Trophoblast cell (in vitro differentiated cells and primary cell): ENCODE results near the gene TARBP1.

ENCODE experiments used
- DNase-seq, 2 donors: peaks; one replicate each; pipeline ENCODE4 v3.0.0-alpha.2; 2016
- H2AFZ ChIP-seq: 2 replicates; pipeline ENCODE4 v1.6.1; 2013; ENCODE audit warnings: low read length, moderate library complexity, mild to moderate bottlenecking; ENCODE audit not compliant: insufficient read depth, poor library complexity
- H2AK5ac ChIP-seq: 2 replicates; pipeline ENCODE4 v1.6.1; 2013; ENCODE audit warnings: mild to moderate bottlenecking, low read length
- H2BK120ac ChIP-seq: 2 replicates; pipeline ENCODE4 v1.6.1; 2013; ENCODE audit warnings: low read length, mild to moderate bottlenecking, moderate library complexity; ENCODE audit not compliant: insufficient read depth, poor library complexity
- H2BK12ac ChIP-seq: 2 replicates; pipeline ENCODE4 v1.6.1; 2013; ENCODE audit warnings: mild to moderate bottlenecking, low read length, moderate library complexity
- H2BK5ac ChIP-seq: 2 replicates; pipeline ENCODE4 v1.6.1; 2013; ENCODE audit warnings: low read length, low read depth, moderate library complexity, mild to moderate bottlenecking; ENCODE audit not compliant: poor library complexity
- H3K14ac ChIP-seq: 2 replicates; pipeline ENCODE4 v1.6.1; 2013; ENCODE audit warnings: mild to moderate bottlenecking, low read length
- H3K18ac ChIP-seq: 2 replicates; pipeline ENCODE4 v1.6.1; 2013; ENCODE audit warnings: mild to moderate bottlenecking, low read length
- H3K23ac ChIP-seq: 2 replicates; pipeline ENCODE4 v1.6.1; 2013; ENCODE audit warnings: low read length
- H3K27ac ChIP-seq: 2 replicates; pipeline ENCODE4 v1.5.1; 2013; ENCODE audit warnings: low read depth, mild to moderate bottlenecking, inconsistent platforms, low read length, moderate library complexity
- H3K27me3 ChIP-seq: 2 replicates; pipeline ENCODE4 v1.6.1; 2013; ENCODE audit warnings: inconsistent platforms, mild to moderate bottlenecking, low read length, moderate library complexity; ENCODE audit not compliant: insufficient read depth
- H3K36me3 ChIP-seq, 2 experiments: 1 replicate in 1 of 2; 2 replicates in 1 of 2; pipeline ENCODE4 v1.6.1; 2013; ENCODE audit warnings: low read length in 2 of 2, mild to moderate bottlenecking in 2 of 2, moderate library complexity in 1 of 2; ENCODE audit not compliant: insufficient read depth in 2 of 2, control insufficient read depth in 1 of 2
- H3K4ac ChIP-seq: 2 replicates; pipeline ENCODE4 v1.6.1; 2013; ENCODE audit warnings: low read depth, mild to moderate bottlenecking, low read length, moderate library complexity
- H3K4me1 ChIP-seq, 2 experiments: 1 replicate in 1 of 2; 2 replicates in 1 of 2; pipeline ENCODE4 v1.6.1; 2013; ENCODE audit warnings: low read length in 2 of 2, mild to moderate bottlenecking in 2 of 2, moderate library complexity in 1 of 2; ENCODE audit not compliant: insufficient read depth in 2 of 2, control insufficient read depth in 1 of 2
- H3K4me2 ChIP-seq: 2 replicates; pipeline ENCODE4 v1.6.1; 2013; ENCODE audit warnings: inconsistent platforms, mild to moderate bottlenecking, low read length, moderate library complexity
- H3K4me3 ChIP-seq: 2 replicates; pipeline ENCODE4 v1.5.1; 2013; ENCODE audit warnings: mild to moderate bottlenecking, low read depth, low read length, inconsistent platforms
- H3K79me1 ChIP-seq: one replicate; pipeline ENCODE4 v1.6.1; 2013; ENCODE audit warnings: low read length
- H3K79me2 ChIP-seq: 2 replicates; pipeline ENCODE4 v1.6.1; 2013; ENCODE audit warnings: low read length, mild to moderate bottlenecking; ENCODE audit not compliant: control insufficient read depth, insufficient read depth, poor library complexity
- H3K9ac ChIP-seq: 2 replicates; pipeline ENCODE4 v1.6.1; 2013; ENCODE audit warnings: mild to moderate bottlenecking, low read length
- H3K9me3 ChIP-seq: 2 replicates; pipeline ENCODE4 v1.6.1; 2013; ENCODE audit warnings: low read depth, mild to moderate bottlenecking, control low read depth, inconsistent platforms, low read length; ENCODE audit not compliant: insufficient read depth
- H4K12ac ChIP-seq: 2 replicates; pipeline ENCODE4 v1.6.1; 2013; ENCODE audit warnings: low read depth, mild to moderate bottlenecking, low read length, moderate library complexity
- H4K8ac ChIP-seq: 2 replicates; pipeline ENCODE4 v1.6.1; 2013; ENCODE audit warnings: low read depth, mild to moderate bottlenecking, low read length, moderate library complexity
- H4K91ac ChIP-seq: one replicate; pipeline ENCODE4 v1.6.1; 2013; ENCODE audit warnings: low read depth, mild to moderate bottlenecking, low read length, moderate library complexity
- WGBS: extraction: QIAGEN DNeasy Blood & Tissue Kit; methylation state at CpG from one replicate; pipeline ENCODE4 v1.1.7; 2013; ENCODE audit warnings: missing lambda C conversion rate; ENCODE audit not compliant: insufficient read length, insufficient coverage; ENCODE audit errors: extremely low coverage; 5-methylcytosine and 5-hydroxymethylcytosine counted together

Gene TARBP1

DNA sequence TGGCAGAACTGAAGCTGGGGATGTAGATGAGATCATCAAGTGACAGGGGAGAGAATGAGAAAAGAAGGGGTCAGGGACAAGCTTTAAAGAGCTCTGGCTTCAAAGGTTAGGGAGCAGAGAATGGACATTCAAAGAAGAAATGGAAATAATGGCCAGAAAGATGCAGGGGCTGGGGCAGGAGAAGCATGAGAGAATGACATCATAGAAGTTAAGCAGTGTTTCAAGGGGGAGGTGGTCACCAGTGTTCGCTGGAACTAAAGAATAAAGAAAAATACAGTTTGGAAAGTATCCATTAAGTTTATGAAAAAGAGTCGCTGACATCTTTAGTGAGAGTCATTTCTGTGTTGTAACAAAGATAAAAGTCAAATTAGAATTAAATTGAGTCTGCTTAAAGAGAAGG, 44.3 kb downstream of the TARBP1 start:
- no peak for DNase-seq

DNA sequence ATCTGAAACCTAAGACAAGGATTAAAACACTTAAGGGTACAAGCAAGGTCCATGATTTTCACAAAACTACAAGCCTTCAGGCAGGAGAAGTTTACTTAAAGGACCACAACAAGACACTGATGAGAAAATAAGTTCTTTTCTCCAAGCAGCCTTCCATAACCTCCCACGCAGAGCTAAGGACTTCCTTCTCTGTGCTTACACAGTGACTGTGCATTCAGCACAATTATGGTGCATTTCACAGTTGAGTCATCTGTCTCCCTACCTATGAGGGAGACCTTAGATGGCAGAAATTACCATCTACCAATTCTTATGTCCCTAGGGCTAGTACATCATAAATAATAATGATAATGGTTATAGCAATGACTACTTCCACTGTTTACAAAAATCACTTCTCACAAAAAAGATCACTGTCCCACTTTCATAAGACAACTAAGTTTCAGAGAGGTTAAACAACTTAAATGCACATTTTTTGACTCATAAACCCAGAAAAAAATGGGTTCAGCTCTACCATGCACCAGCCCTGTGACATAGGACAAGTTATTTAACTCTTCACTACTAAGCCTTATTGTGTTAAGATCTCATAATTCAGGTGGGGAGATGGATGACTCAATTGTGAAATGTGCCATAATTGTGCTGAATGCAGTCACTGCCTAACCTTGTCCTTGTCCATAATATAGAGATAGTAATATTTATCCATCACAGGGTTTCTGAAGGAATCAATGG, 45.3 kb downstream of the TARBP1 start:
- no peaks in the 10 kb centered on the region for H3K79me2 ChIP-seq

More for the DNA sequence above, 44.3 kb downstream of the TARBP1 start:
- H2AK5ac ChIP-seq = no peak overlapping the region
- H3K4me1 ChIP-seq = no peaks in the 10 kb centered on the region
- H3K27ac ChIP-seq = no peak overlapping the region
- no peak overlapping the region for H3K9ac ChIP-seq
- H3K23ac ChIP-seq = no peak overlapping the region
- no peaks in the 10 kb centered on the region for H3K9me3 ChIP-seq
- H3K4ac ChIP-seq = no peak overlapping the region
- H3K4me2 ChIP-seq = peak overlapping the region; percentile 20
- H3K79me1 ChIP-seq = peaks cover 2% of the 10 kb centered on the region
- H3K14ac ChIP-seq = no peak overlapping the region
- H3K18ac ChIP-seq = no peak overlapping the region
- peak overlapping the region; percentile 55 for H2BK120ac ChIP-seq
- no peak overlapping the region for H4K91ac ChIP-seq
- peak overlapping the region; percentile 88 for H2BK12ac ChIP-seq
- no peak overlapping the region for H2AFZ ChIP-seq
- no peaks in the 10 kb centered on the region for H3K27me3 ChIP-seq
- H2BK5ac ChIP-seq = no peak overlapping the region
- no peak overlapping the region for H3K4me3 ChIP-seq
- H4K12ac ChIP-seq = no peak overlapping the region
- no peaks in the 10 kb centered on the region for H3K36me3 ChIP-seq
- no peak overlapping the region for H4K8ac ChIP-seq
- WGBS = no CpG with 5 or more reads among the region's 2 CpGs
- no peaks in the 10 kb centered on the region for H3K79me2 ChIP-seq

DNA sequence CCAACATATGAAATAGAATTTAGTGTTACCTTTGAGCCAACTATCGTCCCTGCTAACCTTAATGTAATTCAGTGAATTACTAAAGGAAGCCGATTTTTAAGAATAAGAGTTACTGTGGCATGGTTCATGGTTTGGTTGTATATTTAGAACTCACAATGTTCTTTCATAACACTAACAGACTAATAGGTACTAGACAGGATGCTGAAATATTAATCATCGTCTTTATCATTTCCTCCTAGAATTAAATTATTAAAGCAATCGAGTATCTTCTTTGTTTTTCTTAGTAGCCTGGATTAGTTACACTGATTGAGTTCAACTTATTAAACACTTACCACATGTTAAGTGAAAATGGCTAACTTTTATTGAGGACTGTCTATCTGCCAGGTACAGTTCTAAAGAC, 47.7 kb downstream of the TARBP1 start:
- Histone ChIP-seq H4K91ac (no peak overlapping the region), H3K79me1 (peaks cover 2% of the 10 kb centered on the region), H3K18ac (no peak overlapping the region), H2AFZ (no peak overlapping the region), H3K9me3 (no peaks in the 10 kb centered on the region), H3K4me2 (no peak overlapping the region), H4K8ac (no peak overlapping the region), H3K36me3 (no peaks in the 10 kb centered on the region), H4K12ac (no peak overlapping the region), H3K9ac (no peak overlapping the region), H3K79me2 (no peaks in the 10 kb centered on the region), H2AK5ac (no peak overlapping the region), H3K27ac (no peak overlapping the region), H2BK5ac (no peak overlapping the region), H3K4me3 (no peak overlapping the region), H3K23ac (no peak overlapping the region), H2BK12ac (no peak overlapping the region), H3K14ac (no peak overlapping the region), H3K4me1 (no peaks in the 10 kb centered on the region), H2BK120ac (no peak overlapping the region), H3K4ac (no peak overlapping the region), H3K27me3 (no peaks in the 10 kb centered on the region)
- no CpG with 5 or more reads among the region's 4 CpGs for WGBS
- no peak for DNase-seq

More for the DNA sequence above, 45.3 kb downstream of the TARBP1 start:
- no peak overlapping the region for H4K8ac ChIP-seq
- no peak overlapping the region for H2AFZ ChIP-seq
- no peaks in the 10 kb centered on the region for H3K36me3 ChIP-seq
- no peak overlapping the region for H2AK5ac ChIP-seq
- no peak overlapping the region for H3K9ac ChIP-seq
- peaks cover 2% of the 10 kb centered on the region for H3K79me1 ChIP-seq
- DNase-seq = no peak
- H3K4me3 ChIP-seq = no peak overlapping the region
- WGBS = no CpG with 5 or more reads among the region's 1 CpG
- no peak overlapping the region for H3K18ac ChIP-seq
- H4K12ac ChIP-seq = no peak overlapping the region
- H3K4me1 ChIP-seq = no peaks in the 10 kb centered on the region
- H3K27ac ChIP-seq = no peak overlapping the region
- H3K14ac ChIP-seq = no peak overlapping the region
- H3K9me3 ChIP-seq = no peaks in the 10 kb centered on the region
- no peak overlapping the region for H3K4ac ChIP-seq
- H3K23ac ChIP-seq = no peak overlapping the region
- H4K91ac ChIP-seq = no peak overlapping the region
- H2BK5ac ChIP-seq = no peak overlapping the region
- H2BK12ac ChIP-seq = no peak overlapping the region
- H3K4me2 ChIP-seq = no peak overlapping the region
- H3K27me3 ChIP-seq = no peaks in the 10 kb centered on the region
- no peak overlapping the region for H2BK120ac ChIP-seq

DNA sequence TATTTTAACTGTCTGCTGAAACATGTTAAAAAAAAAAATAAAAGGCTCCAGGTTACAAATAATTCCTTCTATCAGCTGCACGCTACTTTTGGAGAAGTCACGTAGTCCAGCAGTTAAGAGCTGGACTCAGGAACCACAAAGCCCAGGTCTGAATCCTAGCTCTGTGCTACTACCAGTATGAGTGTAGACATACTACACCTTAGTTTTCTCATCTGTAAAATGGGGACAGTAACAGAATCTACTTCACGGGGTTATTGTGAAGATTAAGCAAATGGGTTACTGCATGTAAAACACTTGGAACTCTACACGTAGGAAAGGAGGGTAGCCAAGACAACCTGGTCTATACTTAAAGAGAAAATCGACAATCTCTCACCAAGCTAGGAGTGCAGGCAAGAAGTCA, 48.3 kb downstream of the TARBP1 start:
- H3K9ac ChIP-seq = no peak overlapping the region
- H4K91ac ChIP-seq = no peak overlapping the region
- H3K18ac ChIP-seq = no peak overlapping the region
- no peaks in the 10 kb centered on the region for H3K79me2 ChIP-seq
- peaks cover 2% of the 10 kb centered on the region for H3K79me1 ChIP-seq
- DNase-seq = no peak
- H3K4me2 ChIP-seq = no peak overlapping the region
- no peak overlapping the region for H3K27ac ChIP-seq
- no peak overlapping the region for H2BK120ac ChIP-seq
- no peaks in the 10 kb centered on the region for H3K27me3 ChIP-seq
- no peak overlapping the region for H2AFZ ChIP-seq
- no peak overlapping the region for H3K14ac ChIP-seq
- no peak overlapping the region for H3K4ac ChIP-seq
- no peak overlapping the region for H3K23ac ChIP-seq
- no peak overlapping the region for H2AK5ac ChIP-seq
- H4K12ac ChIP-seq = no peak overlapping the region
- H4K8ac ChIP-seq = no peak overlapping the region
- H2BK12ac ChIP-seq = no peak overlapping the region
- H3K9me3 ChIP-seq = no peaks in the 10 kb centered on the region
- no peaks in the 10 kb centered on the region for H3K4me1 ChIP-seq
- H3K36me3 ChIP-seq = no peaks in the 10 kb centered on the region
- no peak overlapping the region for H2BK5ac ChIP-seq
- WGBS = no CpG with 5 or more reads among the region's 5 CpGs
- H3K4me3 ChIP-seq = no peak overlapping the region
